ENCODE measurements around the gene NIM1K. TPM values are rescaled to one million over a fixed set of nuclear protein-coding genes. Genes with fewer than 3 reads are reported as not detected.

Gene NIM1K
- total RNA-seq, 4 donors from 2014 or later: 0.42 to 2.3 (median 1.6) TPM

GRCh38 chr5:43209833-43210232 lies 17.8 kb downstream of the NIM1K start:
- Histone ChIP-seq H3K4me1 (no peaks in the 10 kb centered on the region), H3K9me3 (no peaks in the 10 kb centered on the region), H3K36me3 (no peaks in the 10 kb centered on the region), H3K27me3 (no peaks in the 10 kb centered on the region), H3K27ac (replicated peaks in 1 of 4) (no peak overlapping the region), H3K4me3 (no peak overlapping the region)
- no peak for DNase-seq (ENCODE audit: extremely low spot score)
- 78% methylated on average over 5 of the region's 5 CpGs for WGBS
- no peak for TF ChIP-seq POLR2A (IDR thresholded peaks at IDR 0.05; ENCODE audit: low read depth)
- no peak for TF ChIP-seq CTCF (IDR thresholded peaks at IDR 0.05)
- TF ChIP-seq POLR2AphosphoS5 (IDR thresholded peaks at IDR 0.05): no peak
- no peak for TF ChIP-seq EP300 (IDR thresholded peaks at IDR 0.05)
- intact Hi-C loops (cut with DNase I): no loop called here

DNA sequence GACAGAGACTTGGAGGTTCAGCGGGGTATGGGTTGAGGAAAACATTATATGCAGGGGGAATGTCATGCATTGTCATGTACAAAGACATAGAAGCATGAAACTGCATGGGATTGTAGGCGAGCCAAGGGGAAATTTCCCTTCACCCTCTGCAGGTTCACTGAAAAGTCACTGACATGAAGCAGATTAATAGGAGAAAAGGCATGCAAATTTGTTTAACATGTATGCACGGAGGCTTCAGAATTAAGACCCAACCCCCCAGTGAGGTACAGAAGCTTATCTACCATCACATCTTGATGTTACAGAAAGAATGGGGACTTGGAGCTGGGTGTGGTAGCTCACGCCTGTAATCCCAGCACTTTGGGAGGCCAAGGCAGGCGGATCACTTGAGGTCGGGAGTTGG lies 18.5 kb downstream of the NIM1K start:
- Histone ChIP-seq H3K27ac (replicated peaks in 1 of 4) (no peak overlapping the region), H3K9me3 (no peaks in the 10 kb centered on the region), H3K36me3 (no peaks in the 10 kb centered on the region), H3K27me3 (no peaks in the 10 kb centered on the region), H3K4me1 (no peaks in the 10 kb centered on the region), H3K4me3 (no peak overlapping the region)
- intact Hi-C loops (cut with DNase I): no loop called here
- no peak for DNase-seq (ENCODE audit: extremely low spot score)
- WGBS: 66% methylated on average over 6 of the region's 6 CpGs
- TF ChIP-seq POLR2AphosphoS5 (IDR thresholded peaks at IDR 0.05) (no peak), CTCF (IDR thresholded peaks at IDR 0.05) (no peak), EP300 (IDR thresholded peaks at IDR 0.05) (no peak)

- TF ChIP-seq CTCF (IDR thresholded peaks at IDR 0.05) (no peak), POLR2AphosphoS5 (IDR thresholded peaks at IDR 0.05) (no peak), POLR2A (IDR thresholded peaks at IDR 0.05; ENCODE audit: low read depth) (no peak), EP300 (IDR thresholded peaks at IDR 0.05) (no peak)
- Histone ChIP-seq H3K9me3 (no peaks in the 10 kb centered on the region), H3K36me3 (no peaks in the 10 kb centered on the region), H3K4me1 (no peaks in the 10 kb centered on the region), H3K27ac (replicated peaks in 1 of 4) (no peak overlapping the region), H3K4me3 (no peak overlapping the region), H3K27me3 (no peaks in the 10 kb centered on the region)
- no peak for DNase-seq (ENCODE audit: extremely low spot score)
- 74% methylated on average over 2 of the region's 2 CpGs for WGBS
- intact Hi-C loops (cut with DNase I): no loop called here
Measured at GRCh38 chr5:43213951-43214350, 21.9 kb downstream of the NIM1K start.

- Histone ChIP-seq H3K4me1 (no peaks in the 10 kb centered on the region), H3K27me3 (no peaks in the 10 kb centered on the region), H3K4me3 (no peak overlapping the region), H3K9me3 (no peaks in the 10 kb centered on the region), H3K36me3 (no peaks in the 10 kb centered on the region), H3K27ac (replicated peaks in 1 of 4) (no peak overlapping the region)
- no peak for DNase-seq (ENCODE audit: extremely low spot score)
- 90% methylated on average over 11 of the region's 11 CpGs for WGBS
- intact Hi-C loops (cut with DNase I): no loop called here
- no peak for TF ChIP-seq POLR2AphosphoS5 (IDR thresholded peaks at IDR 0.05)
- TF ChIP-seq POLR2A (IDR thresholded peaks at IDR 0.05; ENCODE audit: low read depth): no peak
- TF ChIP-seq CTCF (IDR thresholded peaks at IDR 0.05): no peak
- no peak for TF ChIP-seq EP300 (IDR thresholded peaks at IDR 0.05)
Measured at GRCh38 chr5:43215073-43215631, 23.1 kb downstream of the NIM1K start.

DNA sequence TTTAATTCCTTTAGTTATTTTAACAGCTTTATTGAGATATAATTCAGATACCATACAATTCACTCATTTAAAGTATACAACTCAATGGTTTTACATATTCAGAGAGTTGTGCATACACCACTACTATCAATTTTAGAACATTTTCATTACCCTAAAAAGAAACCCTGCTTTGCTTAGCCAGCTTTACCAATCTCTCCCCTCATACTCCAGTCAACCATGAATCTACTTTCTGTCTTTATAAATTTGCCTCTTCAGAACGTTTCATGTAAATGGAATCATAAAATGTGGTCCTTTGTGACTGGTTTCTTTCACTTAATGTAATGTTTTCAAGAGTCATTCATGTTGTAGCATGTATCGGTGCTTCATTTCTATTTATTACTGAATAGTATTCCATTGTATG lies 24.9 kb downstream of the NIM1K start:
- Histone ChIP-seq H3K36me3 (no peaks in the 10 kb centered on the region), H3K4me1 (no peaks in the 10 kb centered on the region), H3K27me3 (no peaks in the 10 kb centered on the region), H3K9me3 (no peaks in the 10 kb centered on the region), H3K27ac (replicated peaks in 1 of 4) (no peak overlapping the region), H3K4me3 (no peak overlapping the region)
- 75% methylated on average over 2 of the region's 2 CpGs for WGBS
- no peak for DNase-seq (ENCODE audit: extremely low spot score)
- intact Hi-C loops (cut with DNase I): no loop called here
- TF ChIP-seq CTCF (IDR thresholded peaks at IDR 0.05) (no peak), POLR2A (IDR thresholded peaks at IDR 0.05; ENCODE audit: low read depth) (no peak), POLR2AphosphoS5 (IDR thresholded peaks at IDR 0.05) (no peak), EP300 (IDR thresholded peaks at IDR 0.05) (no peak)

All from esophagus muscularis mucosa (tissue), 4 donors.